ENCODE results near the gene SOX4.

GRCh38 chr6:21625642-21626041 lies 32.1 kb downstream of the SOX4 start:
- TF ChIP-seq, protein P1, sequence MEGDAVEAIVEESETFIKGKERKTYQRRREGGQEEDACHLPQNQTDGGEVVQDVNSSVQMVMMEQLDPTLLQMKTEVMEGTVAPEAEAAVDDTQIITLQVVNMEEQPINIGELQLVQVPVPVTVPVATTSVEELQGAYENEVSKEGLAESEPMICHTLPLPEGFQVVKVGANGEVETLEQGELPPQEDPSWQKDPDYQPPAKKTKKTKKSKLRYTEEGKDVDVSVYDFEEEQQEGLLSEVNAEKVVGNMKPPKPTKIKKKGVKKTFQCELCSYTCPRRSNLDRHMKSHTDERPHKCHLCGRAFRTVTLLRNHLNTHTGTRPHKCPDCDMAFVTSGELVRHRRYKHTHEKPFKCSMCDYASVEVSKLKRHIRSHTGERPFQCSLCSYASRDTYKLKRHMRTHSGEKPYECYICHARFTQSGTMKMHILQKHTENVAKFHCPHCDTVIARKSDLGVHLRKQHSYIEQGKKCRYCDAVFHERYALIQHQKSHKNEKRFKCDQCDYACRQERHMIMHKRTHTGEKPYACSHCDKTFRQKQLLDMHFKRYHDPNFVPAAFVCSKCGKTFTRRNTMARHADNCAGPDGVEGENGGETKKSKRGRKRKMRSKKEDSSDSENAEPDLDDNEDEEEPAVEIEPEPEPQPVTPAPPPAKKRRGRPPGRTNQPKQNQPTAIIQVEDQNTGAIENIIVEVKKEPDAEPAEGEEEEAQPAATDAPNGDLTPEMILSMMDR (IDR thresholded peaks at IDR 0.05), result no peak
- no peak for TF ChIP-seq EZH2 (IDR thresholded peaks at IDR 0.05; ENCODE audit: borderline replicate concordance, insufficient read depth, low read depth, low read length, poor library complexity, severe bottlenecking)

Measured in B cell (primary cell).